GM12878 (cell line): ENCODE measurements around the gene SDK2. TPM values are rescaled to one million over a fixed set of nuclear protein-coding genes. Genes with fewer than 3 reads are reported as not detected.

Experiments used
- ATAC-seq: fragments of 200-7000 bp; cut with Tn5 transposase; 3 replicates; pipeline ENCODE4 v1.9.1; 2020; ENCODE audit warnings: mild to moderate bottlenecking, moderate library complexity
- BruUV-seq: library from RNA; stranded (reverse); fragments of 400-500 nt; replicated peaks from 2 replicates; lab custom pipeline; 2021; lab: Mats Ljungman, UMichigan
- CTCF ChIA-PET: fragments of 300-600 bp; sonication (Branson Sonifier 250); formaldehyde crosslinking; extraction: SDS; loops from one replicate; lab custom pipeline; 2021; ENCODE audit warnings: inconsistent platforms; lab: Yijun Ruan, JAX
- POLR2A ChIA-PET: fragments of 350-600 bp; formaldehyde crosslinking; extraction: SDS; loops from one replicate; lab custom pipeline; 2021; ENCODE audit warnings: inconsistent platforms; lab: Charles Lee
- RAD21 ChIA-PET: fragments of 300-600 bp; sonication (Branson Sonifier 250); formaldehyde crosslinking; loops from one replicate; lab custom pipeline; 2023; ENCODE audit warnings: antibody characterized with exemption; ENCODE audit not compliant: unreplicated experiment; lab: Charles Lee
- SMC1A ChIA-PET: fragments of 300-600 bp; sonication (Branson Sonifier 250); formaldehyde crosslinking; loops from one replicate; lab custom pipeline; 2023; ENCODE audit not compliant: unreplicated experiment, uncharacterized antibody; lab: Charles Lee
- DNase-seq: peaks from one replicate; pipeline ENCODE4 v3.0.0-alpha.2; 2011; ENCODE audit warnings: low read depth, low spot score
- FAIRE-seq: peaks from 3 replicates; lab custom pipeline; 2011; peaks lifted over from hg19 to GRCh38; lab: Jason Lieb, UNC
- H2AFZ ChIP-seq: 2 replicates; pipeline ENCODE4 v1.6.0; 2011; ENCODE audit warnings: low read depth, low read length, control low read depth; ENCODE audit not compliant: control insufficient read depth
- H3K27ac ChIP-seq: 2 replicates; pipeline ENCODE4 v1.5.1; 2011; ENCODE audit warnings: control low read depth; ENCODE audit not compliant: control insufficient read depth, insufficient read depth
- H3K27me3 ChIP-seq, 2 experiments: replicated peaks in 1 of 2; 2 replicates each; pipeline versions ENCODE4 v1.6.0 to v1.6.1; 2011; ENCODE audit warnings: low read length in 1 of 2; ENCODE audit not compliant: control insufficient read depth in 2 of 2, insufficient read depth in 2 of 2
- H3K36me3 ChIP-seq, 2 experiments: 2 replicates each; pipeline ENCODE4 v1.5.1; 2011; ENCODE audit warnings: low read length in 1 of 2; ENCODE audit not compliant: control insufficient read depth in 2 of 2, insufficient read depth in 2 of 2
- H3K4me1 ChIP-seq: 2 replicates; pipeline ENCODE4 v1.6.1; 2011; ENCODE audit warnings: mild to moderate bottlenecking, low read length, moderate library complexity, mixed read lengths; ENCODE audit not compliant: control insufficient read depth, insufficient read depth
- H3K4me2 ChIP-seq: 2 replicates; pipeline ENCODE4 v1.6.0; 2011; ENCODE audit warnings: control low read depth; ENCODE audit not compliant: control insufficient read depth, insufficient read depth
- H3K4me3 ChIP-seq: fragments of 200-600 bp; sonication (generic); 2 replicates; pipeline ENCODE4 v1.5.1; 2016
- H3K79me2 ChIP-seq: 2 replicates; pipeline ENCODE4 v1.6.0; 2011; ENCODE audit warnings: low read length; ENCODE audit not compliant: control insufficient read depth, insufficient read depth
- H3K9ac ChIP-seq: 2 replicates; pipeline ENCODE4 v1.8.0; 2011; ENCODE audit warnings: low read length, control low read depth, mixed read lengths; ENCODE audit not compliant: control insufficient read depth, insufficient read depth
- H3K9me3 ChIP-seq: replicated peaks from 3 replicates; pipeline ENCODE4 v1.5.1; 2011; ENCODE audit warnings: mild to moderate bottlenecking, low read length; ENCODE audit not compliant: control insufficient read depth, insufficient read depth
- H4K20me1 ChIP-seq: 2 replicates; pipeline ENCODE4 v1.6.0; 2011; ENCODE audit not compliant: control insufficient read depth, insufficient read depth
- CUX1 ChIP-seq: IDR thresholded peaks from 2 replicates; pipeline ENCODE4 v1.6.1; 2012; ENCODE audit warnings: improper control_type of control experiment, low read depth, low read length; ENCODE audit not compliant: insufficient replicate concordance
- FOXK2 ChIP-seq: fragments of 450-650 bp; IDR thresholded peaks from 2 replicates; pipeline ENCODE4 v1.6.1; 2017; ENCODE audit warnings: mild to moderate bottlenecking, moderate library complexity
- GATAD2B ChIP-seq: fragments of 450-650 bp; conservative IDR thresholded peaks from 2 replicates; pipeline ENCODE4 v1.6.1; 2017; ENCODE audit warnings: low read depth, mild to moderate bottlenecking, moderate library complexity
- MTA2 ChIP-seq: fragments of 450-650 bp; IDR thresholded peaks from 2 replicates; pipeline ENCODE4 v1.6.1; 2016; ENCODE audit warnings: low read depth, mild to moderate bottlenecking, moderate library complexity
- MYB ChIP-seq: fragments of 150-350 bp; IDR thresholded peaks from 2 replicates; pipeline ENCODE4 v1.6.1; 2014; ENCODE audit warnings: mild to moderate bottlenecking, low read depth, low read length, borderline replicate concordance
- MYC ChIP-seq: IDR thresholded peaks from 2 replicates; pipeline ENCODE4 v1.6.1; 2011; ENCODE audit warnings: mild to moderate bottlenecking, low read length, moderate library complexity, inconsistent platforms; ENCODE audit not compliant: insufficient read depth, insufficient replicate concordance, insufficient read length, severe bottlenecking
- PRDM15 ChIP-seq: fragments of 450-650 bp; formaldehyde crosslinking; IDR thresholded peaks from 2 replicates; pipeline ENCODE4 v1.4.0; 2020; ENCODE audit warnings: mild to moderate bottlenecking, moderate library complexity
- REST ChIP-seq: IDR thresholded peaks from 2 replicates; pipeline ENCODE4 v1.6.1; 2012; ENCODE audit warnings: mild to moderate bottlenecking, low read depth, low read length
- SMAD1 ChIP-seq: fragments of 450-650 bp; IDR thresholded peaks from 2 replicates; pipeline ENCODE4 v1.6.1; 2018; ENCODE audit warnings: mild to moderate bottlenecking, low read depth; ENCODE audit not compliant: partially characterized antibody
- TBL1XR1 ChIP-seq: IDR thresholded peaks from 2 replicates; pipeline ENCODE4 v1.6.1; 2012; ENCODE audit warnings: low read depth, low read length, improper control_type of control experiment
- WGBS: methylation state at CpG from one replicate; pipeline ENCODE4 v1.1.6; 2016; ENCODE audit warnings: low lambda C conversion rate; ENCODE audit not compliant: insufficient replicate concordance, insufficient coverage; ENCODE audit errors: missing lambda C conversion rate; 5-methylcytosine and 5-hydroxymethylcytosine counted together
- in situ Hi-C: fragments of 300-500 bp; cut with MboI; formaldehyde crosslinking; loops from 9 replicates; pipeline ENCODE4 v1.14.3; 2018; ENCODE audit warnings: mixed read lengths
- intact Hi-C: fragments of 100-400 bp; cut with micrococcal nuclease; formaldehyde crosslinking; loops from one replicate; pipeline ENCODE4 v1.14.2; 2022; ENCODE audit not compliant: unreplicated experiment
- polyA plus RNA-seq, 11 experiments: library from polyadenylated mRNA; depleted of rRNA in 4 of 11; unstranded in 6 of 11; stranded (reverse) in 5 of 11; fragments of >200 nt; fragmentation: Nextera tagmentation in 4 of 11; fragmentation: Illumina TruSeq in 1 of 11; extraction: Ambion mirVana in 4 of 11; extraction: Trizol in 1 of 11; gene quantifications; 1 replicate in 1 of 11; 2 replicates in 10 of 11; pipeline versions ENCODE4 v1.2.1 to v1.2.3, GENCODE V29; 2011 to 2016; ENCODE audit warnings: inconsistent platforms in 2 of 11, missing spikeins in 2 of 11, low read depth in 1 of 11
- total RNA-seq, 4 experiments: library from RNA; depleted of rRNA in 3 of 4; stranded (reverse); fragments of >200 nt in 3 of 4; fragmentation: Illumina TruSeq in 1 of 4; extraction: Trizol in 1 of 4; gene quantifications; 2 replicates each; pipeline versions ENCODE4 v1.2.1 to v1.2.3, GENCODE V29; 2013 to 2021

Gene SDK2
- total and polyA plus RNA-seq, 10 of the 15 experiments (the other 5 are each of a cell fraction or from before 2014, with no cell fraction given): 0.03 to 0.08 (median 0.03) TPM; not detected in 7

DNA sequence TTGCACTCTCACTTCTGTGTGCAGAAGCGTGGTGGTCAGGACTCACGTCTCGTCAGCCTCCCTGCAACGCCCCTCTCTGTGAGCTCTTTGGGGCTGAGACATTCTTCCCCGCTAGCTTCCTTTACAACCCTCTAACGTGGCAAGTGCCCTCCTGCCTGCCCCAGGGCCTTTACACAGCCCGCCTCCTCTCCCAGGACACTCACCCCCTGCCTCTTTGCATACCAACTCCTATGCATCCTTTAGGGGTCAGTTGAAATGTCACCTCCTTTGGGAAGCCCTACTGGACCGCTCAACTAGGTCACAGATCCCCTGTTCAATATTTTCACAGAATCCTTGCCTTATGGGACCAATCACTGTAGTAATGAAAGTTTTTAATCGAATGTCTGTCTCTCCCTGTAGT is 61.4 kb downstream of the SDK2 start (continued):
- TF ChIP-seq MYC: no peak

DNA sequence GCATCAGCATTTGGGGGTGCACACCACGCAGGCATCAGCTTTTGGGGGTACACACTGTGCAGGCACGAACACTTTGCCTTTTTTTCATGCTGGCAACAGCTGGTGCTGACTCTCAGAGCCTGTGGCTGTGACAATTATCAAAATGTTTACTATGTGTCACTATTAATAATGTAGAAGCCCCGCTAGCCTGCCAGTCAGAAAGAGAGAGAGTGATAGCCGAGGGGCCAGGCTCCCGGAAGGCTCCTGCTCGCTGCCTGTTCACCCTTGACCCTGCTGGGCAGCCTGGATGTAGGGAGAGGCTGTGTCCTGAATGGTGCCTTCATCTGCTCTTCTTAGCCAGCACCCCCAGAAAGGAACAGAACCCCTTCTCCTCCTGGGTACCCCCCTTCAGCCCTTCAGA is 61.9 kb downstream of the SDK2 start:
- POLR2A ChIA-PET: no interaction called here
- BruUV-seq: no TSS peak
- no peaks in the 10 kb centered on the region for H3K4me1 ChIP-seq
- TF ChIP-seq PRDM15 (CRISPR knock-in tag) (no peak), FOXK2 (no peak), CUX1 (no peak), SMAD1 (no peak), MYB (no peak), REST (no peak), TBL1XR1 (no peak), GATAD2B (no peak), MTA2 (no peak)

More for the DNA sequence above, 61.9 kb downstream of the SDK2 start:
- H2AFZ ChIP-seq: no peak overlapping the region
- in situ Hi-C loops: no loop called here
- H3K4me3 ChIP-seq: no peak overlapping the region
- ATAC-seq (no peak), FAIRE-seq (no peak), DNase-seq (no peak)
- intact Hi-C loops: no loop called here
- H4K20me1 ChIP-seq: no peaks in the 10 kb centered on the region
- ChIA-PET CTCF (no interaction called here), RAD21 (no interaction called here), SMC1A (no interaction called here)
- H3K9me3 ChIP-seq: no peaks in the 10 kb centered on the region
- H3K9ac ChIP-seq: no peak overlapping the region
- H3K27ac ChIP-seq: no peak overlapping the region
- H3K27me3 ChIP-seq: peaks cover 0 to 3% of the 10 kb centered on the region in 2 experiments; a peak in 3 of 4 replicates
- H3K79me2 ChIP-seq: no peaks in the 10 kb centered on the region
- H3K4me2 ChIP-seq: no peak overlapping the region
- WGBS: 5% methylated on average over 6 of the region's 6 CpGs
- H3K36me3 ChIP-seq: no peaks in the 10 kb centered on the region
